PC-9 (cell line): ENCODE measurements around the gene TIPRL.

Experiments used
- CTCF ChIP-seq: fragments of 200-600 bp; sonication (generic); conservative IDR thresholded peaks from 2 replicates; pipeline ENCODE4 v1.6.1; 2017; ENCODE audit warnings: mixed run types, antibody characterized with exemption, mild to moderate bottlenecking, moderate library complexity
- EZH2 ChIP-seq: fragments of 200-600 bp; sonication (generic); IDR thresholded peaks from 2 replicates; pipeline ENCODE4 v1.8.0; 2017; ENCODE audit warnings: antibody characterized with exemption, low read depth

GRCh38 chr1:168235937-168236336 lies 57.2 kb downstream of the TIPRL start:
- TF ChIP-seq CTCF = no peak
- no peak for TF ChIP-seq EZH2
